22Rv1 (cell line): ENCODE results near the gene TUBB.
"Not testable (repeated sequence)": the region's sequence is repeated elsewhere in the genome, so short reads cannot be mapped to it uniquely, and the experiment has no call there.

Experiments
- H3K27ac ChIP-seq: fragments of 450-650 bp; 2 replicates; pipeline ENCODE4 v1.5.1; 2017
- CTCF ChIP-seq: fragments of 450-650 bp; IDR thresholded peaks from 2 replicates; pipeline ENCODE4 v1.5.1; 2017; ENCODE audit warnings: mild to moderate bottlenecking
- ZFX ChIP-seq: fragments of 450-650 bp; IDR thresholded peaks from 2 replicates; pipeline ENCODE4 v1.6.1; 2017; ENCODE audit warnings: antibody characterized with exemption, borderline replicate concordance

TUBB gene

DNA sequence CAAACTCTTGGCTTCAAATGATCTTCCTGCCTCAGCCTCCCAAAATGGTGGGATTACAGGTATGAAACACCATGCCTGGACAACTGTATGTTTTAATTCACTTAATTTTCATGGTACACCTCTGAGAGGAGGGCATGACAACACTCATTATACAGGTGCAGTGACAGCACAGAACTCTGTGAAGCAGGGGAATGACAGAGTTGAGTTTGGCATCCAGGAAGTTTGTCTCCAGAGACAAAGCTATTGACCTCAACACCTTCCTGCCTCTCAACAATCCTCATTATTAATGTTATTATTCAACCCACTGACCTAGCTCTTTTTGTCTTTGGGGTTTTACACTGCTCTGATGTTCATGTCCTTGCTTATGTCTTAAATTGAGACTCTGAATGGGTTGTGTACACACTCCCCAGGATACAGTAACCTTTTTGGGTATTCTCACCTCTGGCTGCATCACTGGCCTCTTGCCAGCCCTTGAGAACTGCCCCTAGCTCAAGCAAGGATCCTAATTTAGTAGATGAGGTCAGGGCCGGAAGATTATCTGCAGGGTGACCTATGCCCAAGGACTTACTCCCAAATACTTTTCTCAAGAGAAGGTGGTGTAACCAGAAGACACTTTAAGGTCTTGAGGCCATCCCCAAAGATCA is 37.2 kb downstream of the TUBB start:
- H3K27ac ChIP-seq = no peak overlapping the region

DNA sequence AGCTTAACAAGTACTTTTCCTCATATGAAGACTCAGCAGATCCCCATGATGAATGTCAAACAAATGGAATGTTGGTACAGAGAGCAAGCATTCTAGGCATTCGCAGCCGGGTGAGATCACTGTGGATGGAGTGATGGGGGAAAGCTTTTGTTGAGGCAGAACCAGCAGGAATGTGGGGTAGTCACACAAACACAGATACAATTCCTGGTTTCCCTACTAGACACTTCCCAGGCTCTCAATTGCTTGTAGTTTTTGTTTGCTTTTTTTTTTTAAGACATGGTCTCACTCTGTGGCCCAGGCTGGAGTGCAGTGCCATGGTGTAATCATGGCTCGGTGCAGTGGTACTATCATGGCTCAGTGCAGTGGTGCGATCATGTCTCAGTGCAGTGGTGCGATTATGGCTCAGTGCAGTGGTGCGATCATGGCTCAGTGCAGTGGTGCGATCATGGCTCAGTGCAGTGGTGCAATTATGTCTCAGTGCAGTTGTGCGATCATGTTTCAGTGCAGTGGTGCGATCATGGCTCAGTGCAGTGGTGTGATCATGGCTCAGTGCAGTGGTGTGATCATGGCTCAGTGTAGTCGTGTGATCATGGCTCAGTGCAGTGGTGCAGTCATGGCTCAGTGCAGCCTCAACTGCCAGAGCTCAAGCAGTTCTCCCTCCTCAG is 39.6 kb downstream of the TUBB start:
- H3K27ac ChIP-seq = no peak overlapping the region
- no peak for TF ChIP-seq CTCF
- TF ChIP-seq ZFX = no peak

More for the DNA sequence above, 37.2 kb downstream of the TUBB start:
- TF ChIP-seq CTCF (no peak), ZFX (no peak)

DNA sequence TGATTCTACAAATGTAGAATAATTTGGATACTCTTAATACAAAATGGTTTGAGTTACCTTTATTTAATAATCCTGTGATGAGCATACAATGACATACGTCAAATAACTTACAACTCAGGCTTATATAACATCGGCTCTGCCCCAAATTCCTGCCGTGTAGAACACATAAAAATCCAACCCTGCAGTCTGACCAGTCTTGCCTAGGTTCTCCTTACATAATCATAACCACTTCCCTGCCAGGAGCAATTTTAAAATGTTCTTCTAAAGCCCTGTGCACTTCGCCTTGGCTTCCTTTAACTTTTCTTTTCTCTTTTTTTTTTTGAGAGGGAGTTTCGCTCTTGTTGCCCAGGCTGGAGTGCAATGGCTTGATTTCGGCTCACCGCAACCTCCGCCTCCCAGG is 40.4 kb downstream of the TUBB start:
- TF ChIP-seq ZFX = no peak
- TF ChIP-seq CTCF = no peak
- no peak overlapping the region for H3K27ac ChIP-seq

DNA sequence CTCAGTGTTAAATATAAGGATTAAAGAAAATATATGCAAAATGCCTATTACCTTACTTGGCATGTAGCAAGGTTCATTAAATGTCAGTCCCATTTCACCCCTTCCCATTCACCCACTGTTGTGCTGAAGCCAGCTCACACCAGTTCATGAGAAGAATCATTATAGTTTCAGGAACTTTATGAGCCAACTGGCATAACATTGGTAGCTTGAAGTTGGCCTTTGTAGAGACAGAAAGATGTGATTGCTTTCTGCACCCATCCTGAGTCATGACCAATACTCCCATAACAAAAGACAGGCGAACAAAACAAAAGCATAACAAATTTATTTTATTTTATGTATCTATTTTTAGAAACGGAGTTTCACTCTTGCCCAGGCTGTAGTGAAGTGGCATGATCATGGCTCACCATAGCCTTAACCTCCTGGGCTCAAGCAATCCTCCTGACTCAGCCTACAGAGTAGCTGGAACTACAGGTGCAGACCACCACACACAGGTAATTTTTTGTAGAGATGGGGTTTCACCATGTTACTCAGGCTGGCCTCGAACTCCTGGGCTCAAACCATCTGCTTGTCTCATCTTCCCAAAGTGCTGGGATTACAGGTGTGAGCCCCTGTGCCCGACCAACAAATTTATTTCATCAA is 41.8 kb downstream of the TUBB start:
- no peak overlapping the region for H3K27ac ChIP-seq
- TF ChIP-seq CTCF (no peak), ZFX (no peak)

GRCh38 chr6:30763155-30763617 is 43.0 kb downstream of the TUBB start:
- H3K27ac ChIP-seq = no peak overlapping the region
- no peak for TF ChIP-seq ZFX
- TF ChIP-seq CTCF = no peak

DNA sequence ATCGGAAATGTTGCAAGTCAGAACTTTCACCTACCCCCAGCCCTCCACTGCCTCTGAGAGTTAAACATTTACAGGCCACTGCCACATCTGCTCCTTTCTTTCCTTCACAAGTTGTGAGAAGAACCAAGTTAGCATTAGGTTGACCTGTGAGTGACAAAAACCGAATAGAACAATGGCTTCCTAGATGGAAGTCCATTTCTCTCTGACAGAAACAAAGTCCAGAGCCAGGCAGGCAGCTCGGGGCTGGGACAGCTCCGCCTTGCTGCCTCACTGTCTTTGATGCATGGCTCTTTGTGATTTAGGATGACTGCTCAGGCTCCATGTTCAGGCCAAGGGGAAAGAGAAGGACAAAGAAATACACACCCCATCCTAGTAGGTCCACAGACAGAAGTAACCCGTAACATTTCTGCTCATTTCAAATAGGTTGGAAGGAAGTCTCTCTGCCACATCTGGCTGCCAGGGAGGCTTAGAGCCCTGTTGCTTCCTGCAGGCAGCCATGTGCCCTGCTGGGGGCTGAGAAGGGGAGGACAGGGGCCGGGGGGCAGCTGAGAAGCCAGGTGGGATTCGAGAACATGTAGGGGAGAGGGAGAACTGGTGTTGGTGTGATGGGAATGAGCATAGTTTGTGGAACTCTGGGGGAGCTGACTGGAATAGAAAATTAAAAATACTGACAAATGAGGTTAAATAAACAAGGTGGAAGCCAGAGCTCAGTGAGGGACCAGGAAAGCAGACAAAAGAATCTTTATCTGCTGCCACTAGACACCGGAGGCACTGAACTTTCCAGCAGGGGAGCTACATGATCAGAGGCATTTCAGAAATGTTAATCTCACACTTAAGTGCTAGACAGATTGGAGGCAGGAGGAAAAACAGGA is 43.7 kb downstream of the TUBB start:
- no peak for TF ChIP-seq CTCF
- H3K27ac ChIP-seq = no peak overlapping the region

- not testable (repeated sequence) for H3K27ac ChIP-seq
Measured at GRCh38 chr6:30764490-30765043, 44.4 kb downstream of the TUBB start.

DNA sequence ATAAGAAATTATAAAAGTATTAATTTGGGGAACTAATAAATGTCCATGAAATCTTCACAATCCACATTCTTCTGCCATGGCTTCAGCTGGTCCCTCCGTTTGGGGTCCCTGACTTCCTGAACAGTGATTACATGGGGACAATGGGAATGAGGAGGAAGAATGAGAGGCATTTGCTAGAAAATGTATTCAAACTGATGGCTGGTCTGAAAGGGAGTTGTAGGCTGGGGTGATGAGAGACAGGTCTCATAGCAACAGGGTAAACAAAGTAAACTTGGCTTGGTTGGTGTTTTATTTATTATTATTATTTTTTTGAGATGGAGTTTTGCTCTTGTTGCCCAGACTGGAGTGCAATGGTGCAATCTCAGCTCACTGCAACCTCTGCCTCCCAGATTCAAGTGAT is 45.3 kb downstream of the TUBB start:
- H3K27ac ChIP-seq = not testable (repeated sequence)
